G401 (cell line): Measurements from ENCODE around the gene CERS4. TPM values are rescaled to one million over a fixed set of nuclear protein-coding genes. Genes with fewer than 3 reads are reported as not detected.
"Not testable (repeated sequence)": the region's sequence is repeated elsewhere in the genome, so short reads cannot be mapped to it uniquely, and the experiment has no call there.

Experiments used
- DNase-seq: peaks from one replicate; pipeline ENCODE4 v3.0.0-alpha.2; 2015; ENCODE audit warnings: low spot score
- in situ Hi-C: cut with HindIII; loops from 2 replicates; pipeline ENCODE4 v1.10.0; 2016; ENCODE audit warnings: low sequenced_read_pairs, mixed read lengths
- total RNA-seq: library from RNA; depleted of rRNA; stranded (reverse); fragments of >200 nt; shearing (Covaris generic); gene quantifications from 2 replicates; pipeline ENCODE4 v1.2.3, GENCODE V29; 2014

Gene CERS4
- total RNA-seq, 1 experiment from 2014 or later = 102 TPM

GRCh38 chr19:8209462-8210378 lies 550 bp downstream of the CERS4 start:
- in situ Hi-C loops = no loop called here
- DNase-seq = peak; percentile 62

GRCh38 chr19:8210421-8211101 lies 1.4 kb downstream of the CERS4 start:
- in situ Hi-C loops = no loop called here
- no peak for DNase-seq

GRCh38 chr19:8212212-8212611 lies 3.0 kb downstream of the CERS4 start:
- in situ Hi-C loops = no loop called here

GRCh38 chr19:8212916-8213315 lies 3.7 kb downstream of the CERS4 start:
- DNase-seq = no peak
- in situ Hi-C loops = no loop called here

More at GRCh38 chr19:8212212-8212611, 3.0 kb downstream of the CERS4 start:
- DNase-seq = no peak

DNA sequence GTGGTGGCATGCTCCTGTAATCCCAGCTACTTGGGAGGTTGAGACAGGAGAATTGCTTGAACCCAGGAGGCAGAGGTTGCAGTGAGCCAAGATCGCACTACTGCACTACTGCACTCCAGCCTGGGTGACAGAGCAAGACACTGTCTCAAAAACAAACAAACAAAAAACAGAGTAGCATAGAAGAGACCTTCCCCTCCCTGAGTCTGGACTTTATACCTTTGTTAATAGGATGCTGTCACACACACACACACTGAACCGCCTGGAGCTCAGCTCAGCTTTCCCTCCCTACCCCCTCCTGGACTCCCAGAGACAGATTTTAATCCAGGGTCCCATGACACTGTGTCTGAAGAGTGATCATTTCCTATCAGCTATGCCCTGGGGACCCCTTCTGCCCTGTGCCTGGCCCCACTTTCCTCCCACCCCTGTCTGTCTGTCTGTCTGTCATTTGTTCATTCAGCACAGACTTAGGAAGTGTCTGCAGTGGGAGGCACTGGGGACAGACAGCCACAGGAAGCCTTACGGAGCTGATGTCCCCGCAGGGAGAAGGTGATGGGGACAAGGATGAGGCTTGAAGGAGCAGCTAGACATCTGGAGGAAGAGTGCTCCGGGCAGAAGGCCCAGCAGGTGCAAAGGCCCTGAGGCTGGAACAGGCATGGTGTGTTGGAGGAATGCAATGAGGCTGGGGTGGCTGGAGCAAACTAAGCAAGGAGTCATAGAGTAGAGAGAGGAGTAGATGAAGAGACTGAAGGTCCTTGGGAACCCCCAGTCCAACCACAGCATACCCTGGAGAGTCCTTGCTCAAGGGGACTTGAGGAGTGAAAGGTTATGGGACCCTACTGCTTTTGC lies 4.9 kb downstream of the CERS4 start:
- no peak for DNase-seq

DNA sequence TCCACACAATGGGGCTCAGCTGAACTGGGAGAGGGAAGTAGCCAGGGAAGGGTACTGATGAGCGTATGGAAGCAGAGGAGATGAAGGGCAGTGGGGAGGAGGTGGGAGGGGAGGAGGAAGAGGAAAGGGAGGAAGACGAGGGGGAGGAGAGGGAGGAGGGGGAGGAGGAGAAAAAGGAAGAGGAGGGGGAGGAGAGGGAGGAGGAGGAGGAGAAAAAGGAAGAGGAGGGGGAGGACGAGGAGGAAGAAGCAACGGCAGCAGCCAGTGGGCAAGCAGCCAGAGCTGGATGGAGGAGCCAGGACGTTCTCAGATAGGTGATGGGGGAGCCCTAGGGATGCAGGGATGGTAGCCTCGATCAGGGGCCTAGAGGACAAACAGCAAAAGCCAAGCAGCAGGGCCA lies 5.6 kb downstream of the CERS4 start:
- in situ Hi-C loops = no loop called here
- no peak for DNase-seq

More for the DNA sequence above, 4.9 kb downstream of the CERS4 start:
- in situ Hi-C loops = no loop called here

- DNase-seq = no peak
- in situ Hi-C loops = no loop called here
These were observed 6.6 kb downstream of the CERS4 start for GRCh38 chr19:8215783-8216182.

DNA sequence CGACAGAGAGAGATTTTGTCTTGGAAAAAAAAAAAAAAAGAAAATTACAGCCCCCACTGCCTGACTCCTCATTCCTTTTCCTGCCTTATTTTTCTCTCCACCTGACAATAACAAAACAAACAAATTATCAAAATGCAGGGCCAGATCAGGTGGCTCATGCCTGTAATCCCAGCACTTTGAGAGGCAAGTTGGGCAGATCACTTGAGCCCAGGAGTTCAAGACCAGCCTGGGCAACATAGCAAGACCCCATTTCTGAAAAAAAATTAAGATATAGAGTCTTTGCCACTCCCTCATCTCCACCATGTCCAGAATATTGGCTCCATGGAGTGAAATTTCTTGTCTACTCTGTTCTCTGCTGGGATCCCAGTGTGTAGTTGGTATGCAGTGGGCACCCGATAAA lies 7.2 kb downstream of the CERS4 start:
- no peak for DNase-seq
- in situ Hi-C loops = no loop called here

GRCh38 chr19:8218127-8218526 lies 9.0 kb downstream of the CERS4 start:
- in situ Hi-C loops = not testable (repeated sequence)
- DNase-seq = peak; percentile 49

DNA sequence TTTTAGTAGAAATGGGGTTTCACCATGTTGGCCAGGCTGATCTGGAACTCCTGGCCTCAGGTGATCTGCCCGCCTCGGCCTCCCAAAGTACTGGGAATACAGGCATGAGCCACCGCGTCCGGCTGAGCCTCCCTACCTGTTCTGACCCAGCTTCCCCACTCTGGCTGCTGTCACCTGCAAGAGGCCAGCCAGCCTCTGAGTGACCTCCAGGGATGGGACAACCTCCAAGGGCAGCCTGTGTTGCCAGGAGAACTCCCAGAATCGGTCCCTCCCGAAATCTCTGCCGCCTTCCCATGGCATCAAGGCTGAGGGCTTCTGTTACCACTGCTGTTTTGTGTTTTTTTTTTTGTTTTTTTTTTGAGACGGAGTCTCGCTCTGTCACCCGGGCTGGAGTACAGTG lies 11.3 kb downstream of the CERS4 start:
- in situ Hi-C loops = no loop called here
- peak; percentile 31 for DNase-seq

DNA sequence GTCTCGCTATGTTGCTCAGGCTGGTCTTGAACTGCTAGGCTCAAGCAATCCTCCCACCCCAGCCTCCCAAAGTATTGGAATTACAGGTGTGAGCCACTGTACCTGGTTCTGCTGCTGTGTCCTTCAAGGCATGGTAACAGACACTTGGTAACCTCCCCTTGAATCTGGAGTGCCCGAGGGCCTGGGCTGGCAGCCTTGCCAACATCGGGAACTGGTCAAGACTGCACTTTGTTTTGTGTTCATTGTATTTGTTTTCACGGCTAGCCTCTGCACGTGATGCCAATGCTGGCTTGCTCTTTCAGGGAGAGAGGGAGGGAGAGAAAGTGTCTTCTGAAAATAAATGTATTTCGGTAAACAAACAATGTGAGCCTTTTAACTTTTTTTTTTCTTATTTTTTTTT lies 12.0 kb downstream of the CERS4 start:
- in situ Hi-C loops = no loop called here
- DNase-seq = peak; percentile 25

DNA sequence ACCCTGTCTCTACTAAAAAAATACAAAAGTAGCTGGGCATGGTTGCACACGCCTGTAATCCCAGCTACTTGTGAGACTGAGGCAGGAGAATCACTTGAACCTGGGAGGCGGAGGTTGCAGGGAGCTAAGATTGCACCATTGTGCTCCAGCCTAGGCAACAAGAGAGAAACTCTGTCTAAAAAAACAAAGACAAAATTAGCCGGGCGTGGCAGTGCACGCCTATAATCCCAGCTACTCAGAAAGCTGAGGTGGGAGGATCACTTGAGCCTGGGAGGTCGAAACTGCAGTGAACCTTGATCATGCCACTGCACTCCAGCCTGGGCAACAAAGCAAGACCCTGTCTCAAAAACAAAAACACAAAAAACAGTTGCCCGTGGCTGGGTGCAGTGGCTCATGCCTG lies 14.3 kb downstream of the CERS4 start:
- DNase-seq, in situ Hi-C loops: not testable (repeated sequence)

DNA sequence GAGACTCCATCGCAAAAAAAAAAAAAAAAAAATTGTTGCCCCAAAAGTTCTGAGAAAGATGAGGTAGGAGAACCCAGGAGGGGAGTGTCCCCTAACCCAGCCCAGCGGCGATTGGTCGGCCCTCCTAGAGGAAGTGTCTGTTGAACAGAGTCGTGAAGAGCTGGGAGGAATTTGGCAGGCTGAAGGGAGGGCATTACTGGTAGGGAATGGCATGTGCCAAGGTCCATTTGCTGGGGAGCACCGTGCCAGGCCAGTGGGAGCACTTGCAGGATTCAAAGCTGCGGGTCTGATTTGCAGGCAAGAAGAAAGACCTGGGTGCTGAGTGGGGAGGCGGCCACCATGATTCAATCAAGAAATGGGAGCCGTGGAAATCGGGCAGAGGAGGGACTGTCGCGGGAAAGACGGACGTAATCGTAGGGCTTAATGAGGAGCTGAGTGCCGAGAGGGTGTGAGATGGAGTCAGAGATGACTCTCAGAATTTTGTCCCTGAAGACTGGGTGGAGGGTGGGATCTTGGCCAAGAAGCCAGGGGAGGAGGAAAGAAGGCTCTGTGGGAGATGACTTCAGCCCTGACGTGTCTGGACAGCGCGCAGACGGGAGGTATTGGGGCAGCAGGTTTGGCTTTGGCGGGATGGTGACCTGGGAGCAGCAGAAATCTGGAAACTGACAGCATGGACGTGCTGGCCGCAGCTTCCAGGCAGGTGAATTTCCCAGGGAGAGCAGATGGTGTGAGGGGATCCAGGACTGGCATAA lies 15.4 kb downstream of the CERS4 start:
- in situ Hi-C loops = no loop called here
- DNase-seq = peak; percentile 96

DNA sequence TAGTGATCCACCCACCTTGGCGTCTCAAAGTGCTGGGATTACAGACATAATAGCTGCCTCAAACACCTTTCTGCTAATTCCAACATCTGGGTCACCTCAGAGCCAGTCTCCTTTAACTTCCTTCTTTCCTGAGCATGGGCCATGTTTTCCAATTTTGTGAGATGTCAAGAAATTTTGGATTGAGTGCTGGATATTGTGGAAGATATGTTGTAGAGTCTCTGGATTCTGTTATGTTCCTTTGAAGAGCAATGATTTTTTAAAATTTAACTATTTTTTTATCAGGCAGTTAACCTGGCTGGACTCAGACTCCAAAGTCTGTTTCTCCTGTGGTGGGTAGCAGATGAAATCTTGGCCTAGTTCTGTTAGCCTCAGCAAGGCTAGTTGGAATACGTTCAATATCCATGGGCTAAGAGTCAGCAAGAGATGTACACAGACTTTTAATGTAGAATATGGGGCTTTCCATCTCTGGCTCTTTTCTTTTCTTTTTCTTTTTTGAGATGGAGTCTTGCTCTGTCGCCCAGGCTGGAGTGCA lies 22.0 kb downstream of the CERS4 start:
- DNase-seq = no peak
- in situ Hi-C loops = no loop called here

- in situ Hi-C loops = no loop called here
- DNase-seq = no peak
These were observed 24.2 kb downstream of the CERS4 start for GRCh38 chr19:8233370-8233769.

- in situ Hi-C loops = no loop called here
- no peak for DNase-seq
These were observed 27.9 kb downstream of the CERS4 start for GRCh38 chr19:8237026-8237425.

- DNase-seq = no peak
- in situ Hi-C loops = no loop called here
These were observed 29.1 kb downstream of the CERS4 start for GRCh38 chr19:8238251-8238650.

DNA sequence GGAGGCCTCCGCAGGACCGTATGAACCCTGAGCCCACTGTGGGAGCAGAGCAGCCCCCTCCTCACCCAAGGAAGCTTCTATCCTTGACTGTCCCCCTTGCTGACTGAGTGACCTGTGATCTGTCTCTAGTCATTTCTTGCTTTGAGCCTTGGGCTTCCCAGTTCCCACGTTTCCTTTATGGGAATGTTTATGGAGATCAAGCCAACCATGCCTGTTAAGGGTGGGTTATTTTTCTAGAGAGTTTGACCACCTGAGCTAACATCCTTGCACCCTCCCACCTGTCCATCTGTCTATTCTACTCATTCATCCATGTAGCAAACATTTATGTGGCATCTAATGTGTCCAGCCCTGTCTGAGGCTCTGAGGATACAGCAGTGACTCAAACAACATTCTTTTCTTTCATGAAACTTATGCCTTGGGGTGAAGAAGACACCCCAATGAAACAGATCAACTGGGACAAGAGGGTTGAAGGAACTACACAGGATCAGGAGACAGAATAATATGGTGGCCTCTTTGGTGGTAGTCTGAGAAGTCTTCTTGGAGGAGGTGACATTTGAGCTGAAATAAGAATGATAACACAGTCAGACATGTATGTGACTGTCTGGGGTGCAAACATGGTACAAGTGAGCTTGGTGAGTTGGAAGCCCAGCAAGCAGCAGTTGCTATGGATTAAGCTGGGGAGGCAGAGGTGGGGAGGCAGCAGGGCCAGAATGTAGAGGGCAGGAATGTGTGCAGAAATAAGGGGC lies 30.5 kb downstream of the CERS4 start:
- DNase-seq = no peak
- in situ Hi-C loops = no loop called here
